H1 (cell line): ENCODE data around the gene HOXA13. TPM values are rescaled to one million over a fixed set of nuclear protein-coding genes. Genes with fewer than 3 reads are reported as not detected.

Source experiments
- CTCF ChIA-PET: fragments of 300-600 bp; sonication (Branson Sonifier 250); formaldehyde crosslinking; loops from one replicate; lab custom pipeline; 2021; ENCODE audit not compliant: partially characterized antibody; lab: Charles Lee
- POLR2A ChIA-PET: fragments of 300-600 bp; sonication (Branson Sonifier 250); formaldehyde crosslinking; loops from one replicate; lab custom pipeline; 2021; ENCODE audit warnings: inconsistent platforms; ENCODE audit not compliant: partially characterized antibody; lab: Charles Lee
- DNase-seq, 2 experiments: peaks; one replicate each; pipeline versions ENCODE4 v3.0.0 to v3.0.0-alpha.2; 2010 to 2022; ENCODE audit warnings: low spot score in 2 of 2, low read depth in 1 of 2, mixed read lengths in 1 of 2
- FAIRE-seq: peaks from 2 replicates; lab custom pipeline; 2011; peaks lifted over from hg19 to GRCh38; lab: Jason Lieb, UNC
- H2AFZ ChIP-seq: 2 replicates; pipeline ENCODE4 v1.8.1; 2012; ENCODE audit warnings: low read length, inconsistent platforms
- H2AK5ac ChIP-seq: 2 replicates; pipeline ENCODE4 v1.6.1; 2013; ENCODE audit warnings: low read depth, low read length
- H2BK120ac ChIP-seq: replicated peaks from 2 replicates; pipeline ENCODE3; 2013; ENCODE audit warnings: low read depth, low read length, inconsistent platforms
- H2BK12ac ChIP-seq: 2 replicates; pipeline ENCODE4 v1.6.1; 2013; ENCODE audit warnings: low read depth, low read length
- H2BK15ac ChIP-seq: 2 replicates; pipeline ENCODE4 v1.6.1; 2013; ENCODE audit warnings: low read length
- H2BK20ac ChIP-seq: 2 replicates; pipeline ENCODE4 v1.6.1; 2013; ENCODE audit warnings: low read length
- H2BK5ac ChIP-seq: 2 replicates; pipeline ENCODE4 v1.6.1; 2013; ENCODE audit warnings: low read depth, low read length
- H3K14ac ChIP-seq: 2 replicates; pipeline ENCODE4 v1.6.1; 2013; ENCODE audit warnings: inconsistent platforms; ENCODE audit not compliant: insufficient read length
- H3K18ac ChIP-seq: 2 replicates; pipeline ENCODE4 v1.6.1; 2013; ENCODE audit warnings: low read length; ENCODE audit errors: extremely low read depth
- H3K23ac ChIP-seq: 2 replicates; pipeline ENCODE4 v1.6.1; 2013; ENCODE audit warnings: inconsistent platforms; ENCODE audit not compliant: insufficient read length
- H3K23me2 ChIP-seq: 2 replicates; pipeline ENCODE4 v1.6.1; 2013; ENCODE audit warnings: low read depth, low read length
- H3K27ac ChIP-seq: 2 replicates; pipeline ENCODE4 v1.6.1; 2011; ENCODE audit warnings: low read depth, low read length, inconsistent platforms
- H3K27me3 ChIP-seq, 4 experiments: replicated peaks in 1 of 4; 1 replicate in 1 of 4; 2 replicates in 3 of 4; pipeline versions ENCODE4 v1.6.1 to v1.8.1; 2011 to 2013; ENCODE audit warnings: low read length in 3 of 4, mild to moderate bottlenecking in 3 of 4, inconsistent platforms in 2 of 4, mixed read lengths in 2 of 4, moderate library complexity in 1 of 4; ENCODE audit not compliant: control insufficient read depth in 3 of 4, insufficient read depth in 3 of 4; ENCODE audit errors: extremely low read depth in 1 of 4
- H3K36me3 ChIP-seq, 4 experiments: 2 replicates each; pipeline versions ENCODE4 v1.6.1 to v1.8.1; 2011 to 2013; ENCODE audit warnings: mild to moderate bottlenecking in 4 of 4, low read length in 3 of 4, moderate library complexity in 2 of 4, control low read depth in 1 of 4, inconsistent platforms in 1 of 4; ENCODE audit not compliant: insufficient read depth in 4 of 4, control insufficient read depth in 2 of 4
- H3K4ac ChIP-seq: replicated peaks from 2 replicates; pipeline ENCODE3; 2013; ENCODE audit warnings: low read length, low read depth, mixed read lengths, inconsistent platforms; ENCODE audit not compliant: insufficient read length
- H3K4me1 ChIP-seq, 4 experiments: replicated peaks in 1 of 4; 1 replicate in 1 of 4; 2 replicates in 3 of 4; pipeline versions ENCODE4 v1.6.1 to v1.8.1; 2011 to 2013; ENCODE audit warnings: low read length in 3 of 4, inconsistent platforms in 2 of 4, mixed read lengths in 1 of 4; ENCODE audit not compliant: insufficient read depth in 4 of 4, control insufficient read depth in 3 of 4
- H3K4me2 ChIP-seq, 2 experiments: 2 replicates each; pipeline versions ENCODE4 v1.6.1 to v1.8.1; 2011 to 2013; ENCODE audit warnings: low read depth in 2 of 2, low read length in 2 of 2, control low read depth in 1 of 2, inconsistent platforms in 1 of 2, mild to moderate bottlenecking in 1 of 2; ENCODE audit not compliant: insufficient read depth in 1 of 2
- H3K4me3 ChIP-seq, 4 experiments: fragments of 200-600, 300-600 bp in 1 of 4; sonication (generic), shearing (Covaris generic), sonication (Bioruptor Twin) in 1 of 4; 2 replicates each; pipeline versions ENCODE4 v1.5.1 to v1.8.1; 2011 to 2016; ENCODE audit warnings: low read length in 4 of 4, low read depth in 3 of 4, control low read depth in 2 of 4, inconsistent platforms in 2 of 4, mild to moderate bottlenecking in 2 of 4, mixed read lengths in 1 of 4, moderate library complexity in 1 of 4; ENCODE audit not compliant: insufficient read depth in 2 of 4; ENCODE audit errors: extremely low read depth in 1 of 4
- H3K56ac ChIP-seq: replicated peaks from 2 replicates; pipeline ENCODE3; 2013; ENCODE audit warnings: low read depth, mild to moderate bottlenecking, mixed read lengths, low read length, inconsistent platforms; ENCODE audit not compliant: insufficient read length
- H3K79me1 ChIP-seq: 2 replicates; pipeline ENCODE4 v1.6.1; 2013; ENCODE audit warnings: low read depth, low read length, control low read depth
- H3K79me2 ChIP-seq, 2 experiments: 2 replicates each; pipeline versions ENCODE4 v1.6.1 to v1.8.1; 2012 to 2013; ENCODE audit warnings: low read length in 2 of 2, mild to moderate bottlenecking in 2 of 2, inconsistent platforms in 1 of 2; ENCODE audit not compliant: insufficient read depth in 2 of 2, control insufficient read depth in 1 of 2
- H3K9ac ChIP-seq, 4 experiments: replicated peaks in 1 of 4; 1 replicate in 1 of 4; 2 replicates in 3 of 4; pipeline versions ENCODE4 v1.6.1 to v1.8.1; 2011 to 2013; ENCODE audit warnings: low read depth in 3 of 4, low read length in 3 of 4, control low read depth in 2 of 4, mild to moderate bottlenecking in 2 of 4, moderate library complexity in 2 of 4, inconsistent platforms in 1 of 4; ENCODE audit errors: extremely low read depth in 1 of 4
- H3K9me3 ChIP-seq, 2 experiments: 2 replicates each; pipeline versions ENCODE4 v1.6.1 to v1.8.1; 2012 to 2013; ENCODE audit warnings: mild to moderate bottlenecking in 2 of 2, moderate library complexity in 2 of 2, control low read depth in 1 of 2, inconsistent platforms in 1 of 2, low read depth in 1 of 2, low read length in 1 of 2, mixed read lengths in 1 of 2; ENCODE audit not compliant: insufficient read depth in 2 of 2
- H4K20me1 ChIP-seq, 2 experiments: replicated peaks in 1 of 2; 2 replicates each; pipeline versions ENCODE3 to v1.8.1; 2011 to 2013; ENCODE audit warnings: inconsistent platforms in 2 of 2, low read length in 2 of 2, mild to moderate bottlenecking in 1 of 2; ENCODE audit not compliant: insufficient read depth in 2 of 2, control insufficient read depth in 1 of 2
- H4K5ac ChIP-seq: 2 replicates; pipeline ENCODE4 v1.6.1; 2013; ENCODE audit warnings: low read length, low read depth, mixed read lengths, inconsistent platforms; ENCODE audit not compliant: insufficient read length
- H4K8ac ChIP-seq: 2 replicates; pipeline ENCODE4 v1.8.0; 2013; ENCODE audit warnings: mild to moderate bottlenecking, moderate library complexity, low read length, inconsistent platforms; ENCODE audit not compliant: insufficient read depth; ENCODE audit errors: extremely low read depth
- H4K91ac ChIP-seq: replicated peaks from 2 replicates; pipeline ENCODE3; 2013; ENCODE audit warnings: low read length, mixed read lengths, inconsistent platforms; ENCODE audit not compliant: insufficient read length
- CBX5 ChIP-seq: fragments of 300-800, 300-1000 bp; sonication (generic); IDR thresholded peaks from 2 replicates; pipeline ENCODE4 v1.7.1; 2016; ENCODE audit warnings: antibody characterized with exemption, low read length, low read depth
- E2F6 ChIP-seq: IDR thresholded peaks from 2 replicates; pipeline ENCODE4 v1.6.1; 2012; ENCODE audit warnings: inconsistent platforms
- EZH2 ChIP-seq: fragments of 200-600 bp; sonication (generic); IDR thresholded peaks from 2 replicates; pipeline ENCODE4 v1.7.1; 2012; ENCODE audit warnings: low read depth, mild to moderate bottlenecking, moderate library complexity, low read length, inconsistent platforms; ENCODE audit not compliant: severe bottlenecking
- HDAC6 ChIP-seq: IDR thresholded peaks from one replicate; pipeline ENCODE4 v1.7.1; 2012; ENCODE audit warnings: low read depth, mild to moderate bottlenecking, inconsistent platforms, low read length, moderate library complexity
- MAX ChIP-seq: IDR thresholded peaks from 2 replicates; pipeline ENCODE4 v1.6.1; 2012; ENCODE audit warnings: inconsistent platforms
- RNF2 ChIP-seq: fragments of 200-900, 300-1000 bp; sonication (generic); IDR thresholded peaks from 2 replicates; pipeline ENCODE4 v1.7.1; 2016; ENCODE audit warnings: borderline replicate concordance, low read depth, mild to moderate bottlenecking, antibody characterized with exemption, low read length; ENCODE audit not compliant: poor library complexity, severe bottlenecking; ENCODE audit errors: missing control alignments
- SUZ12 ChIP-seq: fragments of 200-600 bp; sonication (generic); IDR thresholded peaks from 2 replicates; pipeline ENCODE4 v1.6.1; 2012; ENCODE audit warnings: mild to moderate bottlenecking, inconsistent platforms, low read length, moderate library complexity, mixed read lengths
- WGBS, 2 experiments: shearing (Covaris generic) in 1 of 2; methylation state at CpG; one replicate each; pipeline versions ENCODE4 v1.1.6 to v1.1.7; 2013 to 2015; ENCODE audit warnings: low lambda C conversion rate in 2 of 2, mixed read lengths in 2 of 2, inconsistent platforms in 1 of 2, low coverage in 1 of 2, missing lambda C conversion rate in 1 of 2; ENCODE audit not compliant: insufficient replicate concordance in 2 of 2, insufficient coverage in 1 of 2, insufficient read length in 1 of 2; ENCODE audit errors: extremely low coverage in 1 of 2, missing lambda C conversion rate in 1 of 2; 5-methylcytosine and 5-hydroxymethylcytosine counted together
- polyA plus RNA-seq, 7 experiments: library from polyadenylated mRNA; depleted of rRNA in 3 of 7; stranded (reverse) in 5 of 7; unstranded in 2 of 7; fragments of >200 nt in 5 of 7; fragments of 200-250 nt in 2 of 7; gene quantifications; 1 replicate in 5 of 7; 2 replicates in 1 of 7; 4 replicates in 1 of 7; pipeline versions ENCODE4 v1.2.1 to v1.2.3, GENCODE V29; 2011 to 2013; ENCODE audit warnings: missing spikeins in 2 of 7, mixed read lengths in 2 of 7
- total RNA-seq: library from RNA; stranded (reverse); fragmentation: NEBNext Ultra II Directional; extraction: Animal tissue kit (Norgen Biotek cat#: 25700); gene quantifications from 2 replicates; pipeline ENCODE4 v1.2.1, GENCODE V29; 2021

The HOXA13 gene
- total and polyA plus RNA-seq, 2 of the 8 experiments (the other 6 are each of a cell fraction or from before 2014, with no cell fraction given) = not detected

GRCh38 chr7:27155816-27156507 is 43.9 kb downstream of the HOXA13 start:
- Histone ChIP-seq H3K9me3 (peaks cover 0 to 10% of the 10 kb centered on the region in 2 experiments; a peak in 1 of 4 replicates), H3K56ac (no peak overlapping the region), H3K4me3 (peak overlapping the region; percentile 11 to 54 (median 26); a peak in 5 of 8 replicates), H3K79me2 (no peaks in the 10 kb centered on the region), H2AK5ac (no peak overlapping the region), H2BK120ac (no peak overlapping the region), H3K36me3 (peaks cover 0 to 24% (median 0%) of the 10 kb centered on the region in 4 experiments; a peak in 1 of 8 replicates), H2BK12ac (no peak overlapping the region), H3K9ac (no peak overlapping the region), H2BK5ac (no peak overlapping the region)
- 12% methylated on average over 52 of the region's 63 CpGs; no CpG with 5 or more reads in 1 of the 2 experiments for WGBS, 2 experiments
- CTCF ChIA-PET = interaction anchor here (0.7 to 4.2 kb wide), 12 partner anchors 8 to 473 kb away, joined by 3 to 33 read pairs (median 5); partner anchors contain the start of gene HOXA5
- POLR2A ChIA-PET = no interaction called here
- TF ChIP-seq SUZ12 (peak; percentile 78), RNF2 (peak; percentile 95), CBX5 (no peak), E2F6 (peak; percentile 22; the same call in 1 of the 2 replicates), MAX (peak; percentile 60), HDAC6 (no peak), EZH2 (peak; percentile 82)
- TF ChIP-seq, all 59 proteins: peak for 5
- no peak overlapping the region for H2BK20ac ChIP-seq
- H3K4ac ChIP-seq = no peak overlapping the region
- no peak overlapping the region for H2BK15ac ChIP-seq
- H4K8ac ChIP-seq = 0 out of 2 replicates have a peak overlapping the region, but pooled peaks have one; percentile 45
- no peaks in the 10 kb centered on the region for H3K79me1 ChIP-seq
- peaks cover 2% of the 10 kb centered on the region; the same call in 1 of the 2 replicates for H3K23me2 ChIP-seq
- no peak overlapping the region for H3K23ac ChIP-seq
- H2AFZ ChIP-seq = no peak overlapping the region
- H4K20me1 ChIP-seq = peaks cover 29 to 52% of the 10 kb centered on the region in 2 experiments
- no peak for FAIRE-seq
- peak in 1 of 2 experiments; percentile 68 for DNase-seq
- peaks cover 99 to 100% (median 99%) of the 10 kb centered on the region in 4 experiments for H3K27me3 ChIP-seq
- H3K14ac ChIP-seq = no peak overlapping the region
- peak overlapping the region; percentile 40 to 59 for H3K4me2 ChIP-seq
- H3K27ac ChIP-seq = no peak overlapping the region
- no peak overlapping the region for H4K5ac ChIP-seq
- no peak overlapping the region for H3K18ac ChIP-seq
- no peak overlapping the region for H4K91ac ChIP-seq
- peaks cover 0 to 2% (median 0%) of the 10 kb centered on the region in 4 experiments; a peak in 3 of 7 replicates for H3K4me1 ChIP-seq
